ENCODE measurements around the gene ZNF502.
"Not testable (repeated sequence)": the region's sequence is repeated elsewhere in the genome, so short reads cannot be mapped to it uniquely, and the experiment has no call there.

ZNF502 gene

GRCh38 chr3:44712455-44713075 lies at the start of gene ZNF502:
TSS of gene ZNF502 (plus strand) at chr3:44712660. CDS start at chr3:44720262, 7,602 bp downstream.
- DNase-seq (ENCODE audit: low spot score): peak; percentile 14
- Mint-ChIP-seq H3K9me3 (peaks cover 64% of the 10 kb centered on the region), H3K4me3 (peak within 1 kb of the TSS; percentile 79), H3K27me3 (ENCODE audit: low read depth) (no peaks in the 10 kb centered on the region), H3K36me3 (ENCODE audit: low read depth) (peaks cover 13% of the 10 kb centered on the region), H3K4me1 (ENCODE audit: low read depth) (no peaks in the 10 kb centered on the region), H3K27ac (peak within 1 kb of the TSS; percentile 26)

GRCh38 chr3:44665173-44665572 lies 47.3 kb upstream of the ZNF502 start:
- H3K36me3 Mint-ChIP-seq (ENCODE audit: low read depth): peaks cover 10% of the 10 kb centered on the region
- H3K9me3 Mint-ChIP-seq: peaks cover 54% of the 10 kb centered on the region
- H3K4me1 Mint-ChIP-seq (ENCODE audit: low read depth): no peaks in the 10 kb centered on the region
- H3K27me3 Mint-ChIP-seq (ENCODE audit: low read depth): no peaks in the 10 kb centered on the region
- H3K27ac Mint-ChIP-seq: no peak overlapping the region
- no peak for DNase-seq (ENCODE audit: low spot score)
- no peak overlapping the region for H3K4me3 Mint-ChIP-seq

- H3K9me3 Mint-ChIP-seq: peaks cover 50% of the 10 kb centered on the region
- no peaks in the 10 kb centered on the region for H3K4me1 Mint-ChIP-seq (ENCODE audit: low read depth)
- DNase-seq (ENCODE audit: low spot score): no peak
- H3K27me3 Mint-ChIP-seq (ENCODE audit: low read depth): no peaks in the 10 kb centered on the region
- H3K4me3 Mint-ChIP-seq: no peak overlapping the region
- peaks cover 3% of the 10 kb centered on the region for H3K36me3 Mint-ChIP-seq (ENCODE audit: low read depth)
- H3K27ac Mint-ChIP-seq: no peak overlapping the region
Observed at GRCh38 chr3:44666346-44666745, 46.1 kb upstream of the ZNF502 start.

GRCh38 chr3:44669760-44670159 lies 42.7 kb upstream of the ZNF502 start:
- Mint-ChIP-seq H3K9me3 (peaks cover 46% of the 10 kb centered on the region), H3K27me3 (ENCODE audit: low read depth) (no peaks in the 10 kb centered on the region), H3K36me3 (ENCODE audit: low read depth) (no peaks in the 10 kb centered on the region), H3K4me1 (ENCODE audit: low read depth) (no peaks in the 10 kb centered on the region), H3K4me3 (no peak overlapping the region), H3K27ac (no peak overlapping the region)
- DNase-seq (ENCODE audit: low spot score): no peak

GRCh38 chr3:44673466-44673865 lies 39.0 kb upstream of the ZNF502 start:
- not testable (repeated sequence) for H3K27ac Mint-ChIP-seq; DNase-seq (ENCODE audit: low spot score); H3K36me3 Mint-ChIP-seq (ENCODE audit: low read depth); H3K4me3 Mint-ChIP-seq; H3K27me3 Mint-ChIP-seq (ENCODE audit: low read depth); H3K4me1 Mint-ChIP-seq (ENCODE audit: low read depth)
- H3K9me3 Mint-ChIP-seq: peaks cover 42% of the 10 kb centered on the region

- H3K36me3 Mint-ChIP-seq (ENCODE audit: low read depth): no peaks in the 10 kb centered on the region
- no peaks in the 10 kb centered on the region for H3K27me3 Mint-ChIP-seq (ENCODE audit: low read depth)
- H3K27ac Mint-ChIP-seq: no peak overlapping the region
- no peak for DNase-seq (ENCODE audit: low spot score)
- H3K4me1 Mint-ChIP-seq (ENCODE audit: low read depth): no peaks in the 10 kb centered on the region
- no peak overlapping the region for H3K4me3 Mint-ChIP-seq
- peaks cover 36% of the 10 kb centered on the region for H3K9me3 Mint-ChIP-seq
Observed at GRCh38 chr3:44674211-44674610, 38.2 kb upstream of the ZNF502 start.

GRCh38 chr3:44678480-44679116 lies 33.9 kb upstream of the ZNF502 start:
- Mint-ChIP-seq H3K9me3 (peaks cover 33% of the 10 kb centered on the region), H3K27me3 (ENCODE audit: low read depth) (no peaks in the 10 kb centered on the region), H3K4me3 (no peak overlapping the region), H3K36me3 (ENCODE audit: low read depth) (peaks cover 2% of the 10 kb centered on the region), H3K27ac (no peak overlapping the region), H3K4me1 (ENCODE audit: low read depth) (no peaks in the 10 kb centered on the region)
- no peak for DNase-seq (ENCODE audit: low spot score)

GRCh38 chr3:44680921-44681455 lies 31.5 kb upstream of the ZNF502 start:
- Mint-ChIP-seq H3K27me3 (ENCODE audit: low read depth) (peaks cover 9% of the 10 kb centered on the region), H3K27ac (no peak overlapping the region), H3K9me3 (peaks cover 41% of the 10 kb centered on the region), H3K4me3 (no peak overlapping the region), H3K4me1 (ENCODE audit: low read depth) (peaks cover 3% of the 10 kb centered on the region), H3K36me3 (ENCODE audit: low read depth) (peaks cover 16% of the 10 kb centered on the region)
- no peak for DNase-seq (ENCODE audit: low spot score)

- Mint-ChIP-seq H3K27me3 (ENCODE audit: low read depth) (peaks cover 9% of the 10 kb centered on the region), H3K36me3 (ENCODE audit: low read depth) (peaks cover 16% of the 10 kb centered on the region), H3K9me3 (peaks cover 50% of the 10 kb centered on the region), H3K27ac (no peak overlapping the region), H3K4me3 (no peak overlapping the region), H3K4me1 (ENCODE audit: low read depth) (peaks cover 3% of the 10 kb centered on the region)
- no peak for DNase-seq (ENCODE audit: low spot score)
Observed at GRCh38 chr3:44682182-44682896, 30.1 kb upstream of the ZNF502 start.

GRCh38 chr3:44685128-44685800 lies 27.2 kb upstream of the ZNF502 start:
- H3K9me3 Mint-ChIP-seq: peaks cover 63% of the 10 kb centered on the region
- H3K4me3 Mint-ChIP-seq: peak overlapping the region; percentile 87
- H3K36me3 Mint-ChIP-seq (ENCODE audit: low read depth): peaks cover 16% of the 10 kb centered on the region
- H3K4me1 Mint-ChIP-seq (ENCODE audit: low read depth): peaks cover 3% of the 10 kb centered on the region
- peak; percentile 15 for DNase-seq (ENCODE audit: low spot score)
- peaks cover 9% of the 10 kb centered on the region for H3K27me3 Mint-ChIP-seq (ENCODE audit: low read depth)
- H3K27ac Mint-ChIP-seq: no peak overlapping the region

- peaks cover 14% of the 10 kb centered on the region for H3K36me3 Mint-ChIP-seq (ENCODE audit: low read depth)
- H3K4me1 Mint-ChIP-seq (ENCODE audit: low read depth): peaks cover 3% of the 10 kb centered on the region
- H3K27ac Mint-ChIP-seq: no peak overlapping the region
- H3K9me3 Mint-ChIP-seq: peaks cover 60% of the 10 kb centered on the region
- DNase-seq (ENCODE audit: low spot score): no peak
- peaks cover 9% of the 10 kb centered on the region for H3K27me3 Mint-ChIP-seq (ENCODE audit: low read depth)
- no peak overlapping the region for H3K4me3 Mint-ChIP-seq
Observed at GRCh38 chr3:44687898-44688297, 24.6 kb upstream of the ZNF502 start.

GRCh38 chr3:44721231-44722102 lies 9.0 kb downstream of the ZNF502 start:
- Mint-ChIP-seq H3K4me3 (no peak overlapping the region), H3K36me3 (ENCODE audit: low read depth) (peaks cover 14% of the 10 kb centered on the region)

GRCh38 chr3:44722103-44722401 lies 9.6 kb downstream of the ZNF502 start:
- H3K27me3 Mint-ChIP-seq (ENCODE audit: low read depth): no peaks in the 10 kb centered on the region
- no peaks in the 10 kb centered on the region for H3K4me1 Mint-ChIP-seq (ENCODE audit: low read depth)
- H3K4me3 Mint-ChIP-seq: no peak overlapping the region
- DNase-seq (ENCODE audit: low spot score): no peak
- H3K9me3 Mint-ChIP-seq: peaks cover 74% of the 10 kb centered on the region
- H3K27ac Mint-ChIP-seq: no peak overlapping the region
- peaks cover 14% of the 10 kb centered on the region for H3K36me3 Mint-ChIP-seq (ENCODE audit: low read depth)

More at GRCh38 chr3:44721231-44722102, 9.0 kb downstream of the ZNF502 start:
- DNase-seq (ENCODE audit: low spot score): no peak
- H3K27ac Mint-ChIP-seq: no peak overlapping the region
- peaks cover 79% of the 10 kb centered on the region for H3K9me3 Mint-ChIP-seq
- H3K4me1 Mint-ChIP-seq (ENCODE audit: low read depth): no peaks in the 10 kb centered on the region
- H3K27me3 Mint-ChIP-seq (ENCODE audit: low read depth): no peaks in the 10 kb centered on the region
